SU-DHL-6 (cell line): ENCODE results near the gene INIP.

Experiments used
- H2AFZ ChIP-seq: fragments of 200-600 bp; sonication (generic); 2 replicates; pipeline ENCODE4 v1.6.1; 2014; ENCODE audit warnings: low read depth, mild to moderate bottlenecking, moderate library complexity, mixed read lengths, antibody characterized with exemption, low read length; ENCODE audit not compliant: severe bottlenecking
- H3F3A ChIP-seq: fragments of 200-600 bp; shearing (Covaris generic); 2 replicates; pipeline ENCODE4 v1.6.0; 2016; ENCODE audit warnings: antibody characterized with exemption, mild to moderate bottlenecking; ENCODE audit not compliant: insufficient read depth
- H3K27ac ChIP-seq: fragments of 200-600 bp; sonication (generic); 2 replicates; pipeline ENCODE4 v1.5.1; 2016; ENCODE audit warnings: low read depth, mild to moderate bottlenecking, low read length, moderate library complexity, mixed read lengths
- H3K27me3 ChIP-seq: fragments of 200-600 bp; sonication (generic), shearing (Covaris generic); 2 replicates; pipeline ENCODE4 v1.6.0; 2014; ENCODE audit warnings: mild to moderate bottlenecking, low read length
- H3K36me3 ChIP-seq: fragments of 200-600 bp; sonication (generic); 2 replicates; pipeline ENCODE4 v1.6.1; 2014; ENCODE audit warnings: mild to moderate bottlenecking, low read length, mixed read lengths
- H3K4me2 ChIP-seq: fragments of 300-600, 200-600 bp; shearing (Covaris generic), sonication (generic); 2 replicates; pipeline ENCODE4 v1.6.0; 2014; ENCODE audit warnings: low read length, low read depth, mild to moderate bottlenecking; ENCODE audit not compliant: poor library complexity, severe bottlenecking
- H3K4me3 ChIP-seq: fragments of 200-600 bp; sonication (generic); 2 replicates; pipeline ENCODE4 v1.5.1; 2014; ENCODE audit warnings: antibody characterized with exemption, low read length, mild to moderate bottlenecking, mixed read lengths; ENCODE audit not compliant: insufficient read depth, poor library complexity, severe bottlenecking
- H3K79me2 ChIP-seq: fragments of 200-600 bp; sonication (generic); 2 replicates; pipeline ENCODE4 v1.6.1; 2014; ENCODE audit warnings: mild to moderate bottlenecking, low read length, moderate library complexity; ENCODE audit not compliant: insufficient read depth
- H3K9ac ChIP-seq: fragments of 200-600 bp; sonication (generic); 2 replicates; pipeline ENCODE4 v1.7.0; 2014; ENCODE audit warnings: mild to moderate bottlenecking, low read length
- H3K9me2 ChIP-seq: fragments of 200-600 bp; sonication (generic); replicated peaks from 2 replicates; pipeline ENCODE4 v1.6.1; 2014; ENCODE audit warnings: low read length; ENCODE audit not compliant: insufficient read depth
- H3K9me3 ChIP-seq: fragments of 200-600 bp; sonication (generic); 2 replicates; pipeline ENCODE4 v1.6.1; 2014; ENCODE audit warnings: low read length, mixed read lengths; ENCODE audit not compliant: insufficient read depth
- H4K20me1 ChIP-seq: fragments of 200-600 bp; sonication (generic); 2 replicates; pipeline ENCODE4 v1.6.1; 2014; ENCODE audit warnings: low read depth, mild to moderate bottlenecking, antibody characterized with exemption, low read length, moderate library complexity, mixed read lengths
- EZH2phosphoT487 ChIP-seq: fragments of 200-600 bp; sonication (generic), shearing (Covaris generic); conservative IDR thresholded peaks from 2 replicates; pipeline ENCODE4 v1.6.1; 2018; ENCODE audit warnings: mild to moderate bottlenecking, antibody characterized with exemption, low read length, moderate library complexity, mixed read lengths
- TF ChIP-seq, protein P1 (sequence below): fragments of 200-600 bp; sonication (generic); IDR thresholded peaks from one replicate; pipeline ENCODE4 v1.5.1; 2017; ENCODE audit warnings: antibody characterized with exemption, mild to moderate bottlenecking, low read length, moderate library complexity; ENCODE audit not compliant: insufficient read depth, poor library complexity, severe bottlenecking

INIP gene

DNA sequence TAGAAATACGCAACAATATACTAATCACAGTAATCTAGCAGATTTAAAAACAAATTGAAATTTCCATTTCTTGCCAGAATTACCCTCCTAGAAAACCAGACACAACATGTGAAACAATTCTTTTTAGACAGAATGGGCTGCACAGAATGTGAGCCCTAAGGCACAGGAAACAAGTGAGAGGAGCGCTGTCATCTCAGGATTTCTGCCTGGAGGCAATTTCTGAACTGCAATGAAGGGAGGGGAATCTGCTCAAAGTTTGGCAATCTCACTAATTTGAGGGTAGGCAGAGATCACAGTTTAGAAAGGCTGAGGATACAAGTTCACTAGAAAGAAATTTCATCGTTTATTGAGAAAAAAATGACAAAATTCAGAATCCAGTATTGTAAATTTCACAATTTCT is 70.3 kb downstream of the INIP start:
- H3K36me3 ChIP-seq = 0 out of 2 replicates have a peak, but pooled peaks cover 5% of the 10 kb centered on the region
- no peaks in the 10 kb centered on the region for H3K79me2 ChIP-seq
- no peak overlapping the region for H3K4me3 ChIP-seq
- TF ChIP-seq EZH2phosphoT487 = no peak
- TF ChIP-seq, protein P1, sequence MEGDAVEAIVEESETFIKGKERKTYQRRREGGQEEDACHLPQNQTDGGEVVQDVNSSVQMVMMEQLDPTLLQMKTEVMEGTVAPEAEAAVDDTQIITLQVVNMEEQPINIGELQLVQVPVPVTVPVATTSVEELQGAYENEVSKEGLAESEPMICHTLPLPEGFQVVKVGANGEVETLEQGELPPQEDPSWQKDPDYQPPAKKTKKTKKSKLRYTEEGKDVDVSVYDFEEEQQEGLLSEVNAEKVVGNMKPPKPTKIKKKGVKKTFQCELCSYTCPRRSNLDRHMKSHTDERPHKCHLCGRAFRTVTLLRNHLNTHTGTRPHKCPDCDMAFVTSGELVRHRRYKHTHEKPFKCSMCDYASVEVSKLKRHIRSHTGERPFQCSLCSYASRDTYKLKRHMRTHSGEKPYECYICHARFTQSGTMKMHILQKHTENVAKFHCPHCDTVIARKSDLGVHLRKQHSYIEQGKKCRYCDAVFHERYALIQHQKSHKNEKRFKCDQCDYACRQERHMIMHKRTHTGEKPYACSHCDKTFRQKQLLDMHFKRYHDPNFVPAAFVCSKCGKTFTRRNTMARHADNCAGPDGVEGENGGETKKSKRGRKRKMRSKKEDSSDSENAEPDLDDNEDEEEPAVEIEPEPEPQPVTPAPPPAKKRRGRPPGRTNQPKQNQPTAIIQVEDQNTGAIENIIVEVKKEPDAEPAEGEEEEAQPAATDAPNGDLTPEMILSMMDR = no peak
- no peak overlapping the region for H3K9ac ChIP-seq
- H3K9me3 ChIP-seq = no peaks in the 10 kb centered on the region
- H3F3A ChIP-seq = no peaks in the 10 kb centered on the region
- no peaks in the 10 kb centered on the region for H4K20me1 ChIP-seq
- no peaks in the 10 kb centered on the region for H3K9me2 ChIP-seq
- no peak overlapping the region for H2AFZ ChIP-seq
- H3K4me2 ChIP-seq = no peak overlapping the region
- H3K27me3 ChIP-seq = no peaks in the 10 kb centered on the region
- H3K27ac ChIP-seq = no peak overlapping the region

DNA sequence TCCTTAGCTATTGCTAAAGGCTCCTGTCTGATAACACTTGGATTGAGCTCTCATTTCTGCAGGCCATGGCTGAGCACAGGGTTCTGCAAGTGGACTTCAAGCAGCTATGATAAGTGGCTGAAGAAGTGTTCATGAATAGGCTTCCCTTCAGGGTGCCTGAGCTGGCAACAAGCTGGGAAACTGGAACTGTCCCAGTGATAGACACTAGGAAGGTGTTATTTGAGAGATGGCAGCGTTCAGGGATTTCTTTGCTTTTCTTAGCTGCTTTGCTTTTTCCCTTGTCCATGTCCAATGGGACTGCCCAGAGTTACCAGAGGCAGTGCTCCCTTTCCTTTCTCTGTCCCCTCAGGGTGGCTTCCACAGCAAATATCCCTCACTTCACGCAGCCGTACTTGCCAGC is 75.8 kb downstream of the INIP start:
- H3K27me3 ChIP-seq = no peaks in the 10 kb centered on the region
- TF ChIP-seq, protein P1 = no peak
- no peak for TF ChIP-seq EZH2phosphoT487
- no peak overlapping the region for H3K9ac ChIP-seq
- H3F3A ChIP-seq = no peaks in the 10 kb centered on the region
- H3K4me3 ChIP-seq = no peak overlapping the region
- no peaks in the 10 kb centered on the region for H3K36me3 ChIP-seq
- no peaks in the 10 kb centered on the region for H3K9me3 ChIP-seq
- no peak overlapping the region for H3K4me2 ChIP-seq
- H3K27ac ChIP-seq = no peak overlapping the region
- H4K20me1 ChIP-seq = no peaks in the 10 kb centered on the region
- H3K9me2 ChIP-seq = no peaks in the 10 kb centered on the region
- H2AFZ ChIP-seq = no peak overlapping the region
- H3K79me2 ChIP-seq = no peaks in the 10 kb centered on the region

DNA sequence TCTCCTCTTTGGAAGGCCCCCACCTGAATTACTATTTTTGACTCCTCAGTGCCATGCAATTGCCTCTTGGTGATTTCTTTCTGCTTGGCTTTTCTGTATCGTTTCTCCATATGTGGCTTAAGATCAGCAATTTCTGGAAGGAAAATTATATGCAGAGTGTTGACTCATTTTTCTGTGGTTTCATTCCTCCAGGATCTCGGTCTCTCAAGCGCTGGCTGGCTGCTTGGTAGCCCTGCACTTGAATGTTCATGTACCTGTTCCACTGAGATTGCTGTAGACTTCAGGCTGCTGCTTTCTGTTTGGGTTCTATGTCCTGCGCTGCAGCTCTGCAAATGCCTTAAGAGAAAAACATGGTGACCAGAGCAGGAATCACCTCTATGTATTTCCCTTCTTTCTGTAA is 77.6 kb downstream of the INIP start:
- Histone ChIP-seq H3K9ac (no peak overlapping the region), H3K9me2 (no peaks in the 10 kb centered on the region), H4K20me1 (no peaks in the 10 kb centered on the region), H3K4me2 (no peak overlapping the region), H3F3A (no peaks in the 10 kb centered on the region), H3K27me3 (no peaks in the 10 kb centered on the region), H3K27ac (no peak overlapping the region), H3K9me3 (no peaks in the 10 kb centered on the region), H2AFZ (no peak overlapping the region), H3K36me3 (no peaks in the 10 kb centered on the region), H3K4me3 (no peak overlapping the region), H3K79me2 (no peaks in the 10 kb centered on the region)
- TF ChIP-seq EZH2phosphoT487 = no peak
- TF ChIP-seq, protein P1 = no peak
